HepG2 (cell line): ENCODE results near the gene ITIH2. TPM values are rescaled to one million over a fixed set of nuclear protein-coding genes. Genes with fewer than 3 reads are reported as not detected.
A peak's percentile ranks its signal among the peaks of the same experiment; 100 is the strongest.

Experiments
- DMAP1 ChIP-seq: IDR thresholded peaks from 2 replicates; pipeline ENCODE4 v1.6.1; 2016
- FOXK2 ChIP-seq: fragments of 450-650 bp; IDR thresholded peaks from 2 replicates; pipeline ENCODE4 v1.6.1; 2016
- IKZF5 ChIP-seq: IDR thresholded peaks from 2 replicates; pipeline ENCODE4 v1.6.1; 2018; ENCODE audit warnings: missing genetic modification reagents, mild to moderate bottlenecking, missing compliant biosample characterization
- KDM5A ChIP-seq: fragments of 200-600 bp; sonication (generic); IDR thresholded peaks from 2 replicates; pipeline ENCODE4 v1.7.0; 2018; ENCODE audit warnings: antibody characterized with exemption, mild to moderate bottlenecking, low read length, borderline replicate concordance
- KDM6A ChIP-seq: IDR thresholded peaks from 2 replicates; pipeline ENCODE4 v1.6.1; 2016; ENCODE audit warnings: low read depth
- THYN1 ChIP-seq: sonication (generic); formaldehyde crosslinking; IDR thresholded peaks from 2 replicates; pipeline ENCODE4 v1.8.1; 2023; ENCODE audit warnings: low read depth, mild to moderate bottlenecking, moderate library complexity, missing genetic modification reagents, borderline replicate concordance
- ZFP36 ChIP-seq: fragments of 150-350 bp; IDR thresholded peaks from 2 replicates; pipeline ENCODE4 v1.6.1; 2018; ENCODE audit warnings: borderline replicate concordance, low read length, low read depth; ENCODE audit not compliant: partially characterized antibody
- ZFP36L1 ChIP-seq: sonication (generic); formaldehyde crosslinking; IDR thresholded peaks from 2 replicates; pipeline ENCODE4 v1.8.0; 2022; ENCODE audit warnings: mild to moderate bottlenecking, missing genetic modification reagents, moderate library complexity
- ZMYM2 ChIP-seq: sonication (generic); formaldehyde crosslinking; IDR thresholded peaks from 2 replicates; pipeline ENCODE4 v1.8.0; 2022; ENCODE audit warnings: mild to moderate bottlenecking, missing genetic modification reagents
- ZNF34 ChIP-seq: sonication (generic); formaldehyde crosslinking; IDR thresholded peaks from 2 replicates; pipeline ENCODE4 v1.4.0; 2020; ENCODE audit warnings: mild to moderate bottlenecking, missing genetic modification reagents, borderline replicate concordance
- ZNF407 ChIP-seq: sonication (generic); formaldehyde crosslinking; IDR thresholded peaks from one replicate; pipeline ENCODE4 v1.5.1; 2020; ENCODE audit warnings: mild to moderate bottlenecking, missing genetic modification reagents; ENCODE audit errors: not compliant biosample characterization
- ZNF652 ChIP-seq: IDR thresholded peaks from 2 replicates; pipeline ENCODE4 v1.6.1; 2016; ENCODE audit warnings: low read depth, borderline replicate concordance
- ZSCAN30 ChIP-seq: sonication (generic); formaldehyde crosslinking; IDR thresholded peaks from 2 replicates; pipeline ENCODE4 v1.5.0; 2020; ENCODE audit warnings: mild to moderate bottlenecking, missing genetic modification reagents
- polyA plus RNA-seq, 8 experiments: library from polyadenylated mRNA; depleted of rRNA in 3 of 8; stranded (reverse) in 7 of 8; unstranded in 1 of 8; fragments of >200 nt; fragmentation: Illumina TruSeq in 4 of 8; extraction: Trizol in 4 of 8; gene quantifications; 2 replicates each; pipeline versions ENCODE4 v1.2.1 to v1.2.3, GENCODE V29; 2011 to 2016; ENCODE audit warnings: low read depth in 4 of 8, missing spikeins in 1 of 8, mixed read lengths in 1 of 8; ENCODE audit not compliant: insufficient read depth in 1 of 8
- total RNA-seq, 5 experiments: library from RNA; depleted of rRNA; stranded (reverse); fragments of >200 nt; fragmentation: Illumina TruSeq; extraction: Trizol; gene quantifications; 2 replicates each; pipeline ENCODE4 v1.2.3, GENCODE V29; 2016; ENCODE audit warnings: low read depth in 1 of 5
- TF ChIP-seq, protein P1 (sequence below): sonication (generic); formaldehyde crosslinking; IDR thresholded peaks from 2 replicates; pipeline ENCODE4 v1.4.0; 2020; ENCODE audit warnings: missing genetic modification reagents
- TF ChIP-seq, protein P2 (sequence below): sonication (generic); formaldehyde crosslinking; IDR thresholded peaks from 2 replicates; pipeline ENCODE4 v1.5.0; 2020; ENCODE audit warnings: mild to moderate bottlenecking, missing genetic modification reagents
- TF ChIP-seq, protein P3 (sequence below): sonication (generic); formaldehyde crosslinking; IDR thresholded peaks from 2 replicates; pipeline ENCODE4 v1.4.0; 2020; ENCODE audit warnings: mild to moderate bottlenecking, missing genetic modification reagents, borderline replicate concordance

The ITIH2 gene
- total and polyA plus RNA-seq, 2 of the 13 experiments (the other 11 are each of a cell fraction or from before 2014, with no cell fraction given) = 1,197 to 1,427 TPM

DNA sequence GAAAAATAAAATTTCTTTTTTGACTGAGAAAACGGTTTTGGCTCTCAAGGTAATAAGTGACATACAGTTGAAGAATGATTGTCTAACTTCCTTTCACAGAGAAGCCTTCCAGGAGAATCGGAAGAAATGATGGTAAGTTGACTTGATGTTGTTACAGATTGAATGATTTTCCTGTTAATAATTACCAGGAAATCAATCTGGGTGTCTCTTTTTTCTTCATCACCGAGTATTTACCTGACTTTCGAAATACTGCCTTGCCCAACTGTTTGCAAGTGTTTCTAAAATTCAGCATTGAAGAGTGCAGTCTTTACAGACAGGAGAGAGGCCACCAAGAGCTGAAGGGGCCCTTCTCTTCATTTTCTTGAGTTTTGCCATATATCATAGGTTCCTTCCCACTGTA lies 4.0 kb downstream of the ITIH2 start (continued):
- TF ChIP-seq ZNF407 (CRISPR knock-in tag) (no peak), ZFP36L1 (CRISPR knock-in tag) (no peak), DMAP1 (CRISPR knock-in tag) (no peak), FOXK2 (0 out of 2 replicates have a peak, but pooled peaks have one; percentile 37), IKZF5 (CRISPR knock-in tag) (peak; percentile 56; the same call in 1 of the 2 replicates), KDM6A (CRISPR knock-in tag) (peak; percentile 63), ZNF652 (CRISPR knock-in tag) (peak; percentile 59; the same call in 1 of the 2 replicates), ZNF34 (CRISPR knock-in tag) (no peak), ZSCAN30 (CRISPR knock-in tag) (no peak), ZFP36 (no peak), ZMYM2 (no peak), THYN1 (no peak), KDM5A (0 out of 2 replicates have a peak, but pooled peaks have one; percentile 12)
- TF ChIP-seq, protein P1, sequence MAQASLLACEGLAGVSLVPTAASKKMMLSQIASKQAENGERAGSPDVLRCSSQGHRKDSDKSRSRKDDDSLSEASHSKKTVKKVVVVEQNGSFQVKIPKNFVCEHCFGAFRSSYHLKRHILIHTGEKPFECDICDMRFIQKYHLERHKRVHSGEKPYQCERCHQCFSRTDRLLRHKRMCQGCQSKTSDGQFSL (CRISPR knock-in tag) = no peak
- TF ChIP-seq, protein P2, sequence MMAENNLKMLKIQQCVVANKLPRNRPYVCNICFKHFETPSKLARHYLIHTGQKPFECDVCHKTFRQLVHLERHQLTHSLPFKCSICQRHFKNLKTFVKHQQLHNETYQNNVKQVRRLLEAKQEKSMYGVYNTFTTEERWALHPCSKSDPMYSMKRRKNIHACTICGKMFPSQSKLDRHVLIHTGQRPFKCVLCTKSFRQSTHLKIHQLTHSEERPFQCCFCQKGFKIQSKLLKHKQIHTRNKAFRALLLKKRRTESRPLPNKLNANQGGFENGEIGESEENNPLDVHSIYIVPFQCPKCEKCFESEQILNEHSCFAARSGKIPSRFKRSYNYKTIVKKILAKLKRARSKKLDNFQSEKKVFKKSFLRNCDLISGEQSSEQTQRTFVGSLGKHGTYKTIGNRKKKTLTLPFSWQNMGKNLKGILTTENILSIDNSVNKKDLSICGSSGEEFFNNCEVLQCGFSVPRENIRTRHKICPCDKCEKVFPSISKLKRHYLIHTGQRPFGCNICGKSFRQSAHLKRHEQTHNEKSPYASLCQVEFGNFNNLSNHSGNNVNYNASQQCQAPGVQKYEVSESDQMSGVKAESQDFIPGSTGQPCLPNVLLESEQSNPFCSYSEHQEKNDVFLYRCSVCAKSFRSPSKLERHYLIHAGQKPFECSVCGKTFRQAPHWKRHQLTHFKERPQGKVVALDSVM (CRISPR knock-in tag) = no peak
- TF ChIP-seq, protein P3, sequence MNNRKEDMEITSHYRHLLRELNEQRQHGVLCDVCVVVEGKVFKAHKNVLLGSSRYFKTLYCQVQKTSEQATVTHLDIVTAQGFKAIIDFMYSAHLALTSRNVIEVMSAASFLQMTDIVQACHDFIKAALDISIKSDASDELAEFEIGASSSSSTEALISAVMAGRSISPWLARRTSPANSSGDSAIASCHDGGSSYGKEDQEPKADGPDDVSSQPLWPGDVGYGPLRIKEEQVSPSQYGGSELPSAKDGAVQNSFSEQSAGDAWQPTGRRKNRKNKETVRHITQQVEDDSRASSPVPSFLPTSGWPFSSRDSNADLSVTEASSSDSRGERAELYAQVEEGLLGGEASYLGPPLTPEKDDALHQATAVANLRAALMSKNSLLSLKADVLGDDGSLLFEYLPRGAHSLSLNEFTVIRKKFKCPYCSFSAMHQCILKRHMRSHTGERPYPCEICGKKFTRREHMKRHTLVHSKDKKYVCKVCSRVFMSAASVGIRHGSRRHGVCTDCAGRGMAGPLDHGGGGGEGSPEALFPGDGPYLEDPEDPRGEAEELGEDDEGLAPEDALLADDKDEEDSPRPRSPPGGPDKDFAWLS = no peak
